ENCODE measurements around the gene MUC16. TPM values are rescaled to one million over a fixed set of nuclear protein-coding genes. Genes with fewer than 3 reads are reported as not detected.

MUC16 gene
- total RNA-seq, 2 donors from 2014 or later: under 0.01 to 0.10 TPM

DNA sequence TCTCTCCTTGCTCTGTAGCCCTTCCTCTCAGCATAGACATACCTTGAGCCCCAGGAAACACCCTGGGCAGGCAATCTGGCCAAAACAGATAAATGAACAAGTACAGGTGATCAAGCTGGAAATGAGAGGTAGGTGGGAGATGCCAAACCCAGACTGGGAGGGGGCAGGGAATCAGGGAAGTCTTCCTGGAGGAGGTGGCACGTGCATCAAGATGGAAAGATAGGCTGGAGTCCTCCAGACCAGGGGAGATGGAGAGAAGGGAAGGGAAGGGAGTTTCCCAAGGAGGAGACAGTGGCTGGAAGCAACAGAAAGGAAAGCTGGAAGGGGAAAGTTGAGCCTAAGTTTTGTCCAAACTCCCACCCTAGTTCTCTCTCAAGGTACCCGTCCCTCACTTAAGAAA is 1.7 kb upstream of the MUC16 start:
- intact Hi-C loops (cut with DNase I): no loop called here
- no peak for DNase-seq (ENCODE audit: low spot score)

- intact Hi-C loops (cut with DNase I): no loop called here
- DNase-seq (ENCODE audit: low spot score): no peak
Measured at GRCh38 chr19:9010693-9011092, 484 bp upstream of the MUC16 start.

DNA sequence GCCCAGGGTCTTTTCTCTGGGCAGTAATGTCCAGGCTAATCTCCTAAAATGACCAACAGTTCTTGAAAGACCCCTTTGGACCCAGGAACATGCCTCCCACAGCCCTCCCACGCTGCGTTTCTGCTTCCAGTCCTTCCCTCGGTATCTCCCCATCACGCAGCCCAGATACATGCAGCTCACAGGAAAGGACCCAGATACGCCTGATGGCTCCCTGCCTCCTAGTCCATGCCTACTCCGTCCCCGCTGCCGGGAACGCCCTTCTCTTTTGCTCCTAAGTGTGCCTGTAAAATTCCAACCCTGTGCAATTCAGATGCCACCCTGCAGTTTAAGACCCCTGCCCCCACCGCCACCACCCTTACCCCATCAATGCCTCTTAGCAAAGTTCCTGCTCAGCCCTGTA is 778 bp downstream of the MUC16 start:
- intact Hi-C loops (cut with DNase I): no loop called here
- DNase-seq (ENCODE audit: low spot score): no peak

- intact Hi-C loops (cut with DNase I): no loop called here
- DNase-seq (ENCODE audit: low spot score): no peak
Measured at GRCh38 chr19:9008667-9009066, 1.5 kb downstream of the MUC16 start.

DNA sequence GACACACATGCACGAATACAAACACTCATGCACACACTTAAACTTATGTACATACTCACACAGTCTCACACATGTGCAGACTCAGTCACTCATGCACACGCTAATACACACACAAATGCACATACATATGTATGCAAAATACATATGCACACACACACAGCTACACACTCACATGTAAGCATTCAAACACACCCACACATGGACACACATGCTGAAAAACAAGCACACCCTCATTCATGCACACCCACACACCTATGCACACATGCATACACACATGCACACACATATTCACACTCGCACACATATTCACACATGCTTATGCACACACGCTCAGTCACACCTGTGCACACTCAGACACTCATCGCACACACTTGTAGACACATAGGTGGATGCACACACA is 9.3 kb downstream of the MUC16 start:
- intact Hi-C loops (cut with DNase I): no loop called here

DNA sequence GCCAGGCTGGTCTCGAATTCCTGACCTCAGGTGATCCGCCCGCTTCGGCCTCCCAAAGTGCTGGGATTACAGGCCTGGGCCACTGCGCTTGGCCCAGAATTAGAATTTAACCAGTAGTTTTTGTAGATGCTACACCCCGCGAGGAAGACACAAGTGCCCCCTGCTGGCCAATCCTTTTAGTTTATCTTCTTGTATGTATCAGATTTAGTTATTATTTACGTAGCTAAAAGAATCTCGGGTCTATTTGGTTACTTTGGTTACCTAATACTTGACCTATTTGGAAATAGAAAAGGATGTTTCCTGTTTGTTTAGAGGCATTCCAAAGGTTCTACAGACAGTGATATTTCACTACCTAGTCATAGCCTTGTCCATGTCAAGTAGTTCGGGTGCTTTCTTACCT is 22.0 kb downstream of the MUC16 start:
- no peak for DNase-seq (ENCODE audit: low spot score)
- intact Hi-C loops (cut with DNase I): no loop called here

More for the DNA sequence above, 9.3 kb downstream of the MUC16 start:
- no peak for DNase-seq (ENCODE audit: low spot score)

DNA sequence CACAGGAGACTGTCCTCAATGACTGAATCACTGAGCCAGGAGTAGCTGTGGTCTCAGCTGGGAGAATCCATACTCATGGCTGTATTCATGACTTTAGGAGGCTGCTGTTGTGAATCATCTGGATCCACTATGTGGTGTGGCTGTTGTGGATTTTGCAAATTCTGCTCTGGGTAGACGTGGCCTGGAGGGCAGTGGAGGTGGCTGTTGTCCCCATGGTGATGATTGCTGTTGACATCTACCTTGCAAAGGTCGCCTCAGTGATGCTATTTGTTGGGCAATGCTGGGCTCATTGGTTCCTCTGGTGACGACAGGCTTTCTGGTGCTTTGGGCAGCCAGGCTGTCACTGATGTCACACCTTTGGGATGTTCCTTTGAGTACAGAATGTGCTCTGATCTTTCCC is 23.9 kb downstream of the MUC16 start:
- DNase-seq (ENCODE audit: low spot score): no peak
- intact Hi-C loops (cut with DNase I): no loop called here

- intact Hi-C loops (cut with DNase I): no loop called here
- no peak for DNase-seq (ENCODE audit: low spot score)
Measured at GRCh38 chr19:8973501-8974091, 36.6 kb downstream of the MUC16 start.

DNA sequence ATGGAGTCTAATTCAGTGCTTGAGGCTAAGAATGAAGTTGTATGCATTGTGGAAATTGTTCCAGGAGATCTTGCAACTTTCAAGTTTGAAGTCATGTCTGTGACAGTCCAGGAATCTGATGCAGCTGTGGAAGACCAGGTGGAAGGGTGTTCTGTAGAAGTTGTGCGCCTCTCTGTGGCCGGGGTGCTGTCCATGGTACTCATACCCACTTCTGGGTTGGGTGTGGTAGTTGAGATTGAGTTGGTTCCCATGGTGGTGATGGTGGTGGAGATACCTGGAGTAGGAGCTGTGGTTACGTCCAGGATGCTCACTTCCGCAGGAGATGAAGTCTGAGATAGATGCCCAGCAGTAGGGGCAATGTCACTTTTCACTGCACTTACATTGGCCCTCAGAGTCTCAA is 44.3 kb downstream of the MUC16 start:
- intact Hi-C loops (cut with DNase I): no loop called here
- no peak for DNase-seq (ENCODE audit: low spot score)

Other genes with a start within 250 kb of the MUC16 start
- 10 to 100 TPM; 20.1 to 23.5 TPM for gene ZNF558, start 178.1 kb downstream of the MUC16 start, total RNA-seq
- gene MBD3L1, start 178.0 kb downstream of the MUC16 start, total RNA-seq: not detected
- gene OR1M1, start 76.7 kb upstream of the MUC16 start, total RNA-seq: not detected
- gene OR7G2, start 97.1 kb upstream of the MUC16 start, total RNA-seq: not detected
- gene OR7G1, start 105.4 kb upstream of the MUC16 start, total RNA-seq: not detected
- not detected for gene OR7G3, start 116.5 kb upstream of the MUC16 start, total RNA-seq
- gene ZNF317, start 130.0 kb upstream of the MUC16 start, total RNA-seq: 10 to 100 TPM; 16.5 to 22.7 TPM
- not detected for gene OR7D2, start 168.6 kb upstream of the MUC16 start, total RNA-seq
- gene OR7D4, start 209.2 kb upstream of the MUC16 start, total RNA-seq: not detected
- not detected for gene OR7E24, start 240.5 kb upstream of the MUC16 start, total RNA-seq